Spleen (tissue), 11 donors: Measurements from ENCODE around the gene GATD1. TPM values are rescaled to one million over a fixed set of nuclear protein-coding genes. Genes with fewer than 3 reads are reported as not detected.

Experiments
- DNase-seq: peaks from one replicate; pipeline ENCODE4 v3.0.0-alpha.2; 2020
- H3K27ac ChIP-seq, 8 donors: fragments of 200-600 bp; sonication (generic) in 7 of 8; 1 replicate in 4 of 8; 2 replicates in 4 of 8; pipeline versions ENCODE4 v1.5.0 to v1.8.0; 2016 to 2021; ENCODE audit warnings: inconsistent platforms in 4 of 8, mild to moderate bottlenecking in 4 of 8, moderate library complexity in 1 of 8
- H3K27me3 ChIP-seq, 7 donors: fragments of 200-600 bp; sonication (generic) in 6 of 7; replicated peaks in 1 of 7; 1 replicate in 4 of 7; 2 replicates in 3 of 7; pipeline versions ENCODE4 v1.5.0 to v1.8.0; 2016 to 2021; ENCODE audit warnings: inconsistent platforms in 3 of 7, mild to moderate bottlenecking in 1 of 7
- H3K36me3 ChIP-seq, 6 donors: fragments of 200-600 bp; sonication (generic) in 5 of 6; 1 replicate in 4 of 6; 2 replicates in 2 of 6; pipeline versions ENCODE4 v1.5.0 to v1.8.0; 2016 to 2021; ENCODE audit warnings: inconsistent platforms in 2 of 6
- H3K4me1 ChIP-seq, 6 donors: fragments of 200-600 bp; sonication (generic) in 5 of 6; 1 replicate in 3 of 6; 2 replicates in 3 of 6; pipeline versions ENCODE4 v1.5.0 to v1.8.0; 2016 to 2021; ENCODE audit warnings: inconsistent platforms in 3 of 6
- H3K4me3 ChIP-seq, 8 donors: fragments of 200-600 bp; sonication (generic) in 7 of 8; 1 replicate in 4 of 8; 2 replicates in 4 of 8; pipeline versions ENCODE4 v1.5.0 to v1.8.0; 2016 to 2021; ENCODE audit warnings: inconsistent platforms in 4 of 8, mild to moderate bottlenecking in 4 of 8, moderate library complexity in 2 of 8
- H3K9me3 ChIP-seq, 8 donors: fragments of 200-600 bp; sonication (generic) in 7 of 8; 1 replicate in 4 of 8; 2 replicates in 4 of 8; pipeline versions ENCODE4 v1.5.0 to v1.8.0; 2016 to 2021; ENCODE audit warnings: inconsistent platforms in 4 of 8
- CTCF ChIP-seq, 11 experiments: fragments of 200-600 bp in 7 of 11; fragments of 450-650 bp in 4 of 11; sonication (generic) in 4 of 11; IDR thresholded peaks in 8 of 11; conservative IDR thresholded peaks in 3 of 11; 1 replicate in 7 of 11; 2 replicates in 4 of 11; pipeline versions ENCODE4 v1.4.0 to v1.8.0; 2016 to 2021; ENCODE audit warnings: antibody characterized with exemption in 11 of 11, inconsistent platforms in 4 of 11, mild to moderate bottlenecking in 1 of 11
- POLR2A ChIP-seq, 3 donors: fragments of 450-650 bp; IDR thresholded peaks; one replicate each; pipeline ENCODE4 v1.5.1; 2017; ENCODE audit warnings: antibody characterized with exemption in 3 of 3, mild to moderate bottlenecking in 1 of 3
- POLR2AphosphoS5 ChIP-seq, 3 donors: sonication (generic); formaldehyde crosslinking; IDR thresholded peaks; one replicate each; pipeline ENCODE4 v1.5.1; 2017; ENCODE audit warnings: antibody characterized with exemption in 3 of 3
- WGBS, 5 donors: extraction: QIAGEN DNeasy Blood & Tissue Kit in 3 of 5; methylation state at CpG; one replicate each; pipeline versions ENCODE4 v1.1.5 to v1.1.7; 2013 to 2018; 5-methylcytosine and 5-hydroxymethylcytosine counted together
- intact Hi-C: fragments of 100-400 bp; cut with DNase I; formaldehyde crosslinking; loops from one replicate; pipeline ENCODE4 v1.15.0; 2023; ENCODE audit warnings: low total_unique reads
- polyA plus RNA-seq, 3 donors: library from polyadenylated mRNA; stranded (reverse); fragments of 200-250 nt; gene quantifications; one replicate each; pipeline ENCODE4 v1.2.1, GENCODE V29; 2013
- total RNA-seq, 7 donors: library from RNA; depleted of rRNA in 3 of 7; stranded (reverse); fragments of >200 nt in 3 of 7; fragmentation: NEBNext Ultra II Directional in 4 of 7; extraction: Animal tissue kit (Norgen Biotek cat#: 25700) in 4 of 7; gene quantifications; one replicate each; pipeline versions ENCODE4 v1.1.0 to v1.2.1, GENCODE V29; 2016 to 2021
- donor health status: healthy with polysubstance abuse.
- donor health status: DM: no; HTN: no; CAD: no; lungs with moderate emphysema.
- donor health status: DM: no; HTN: no; CAD: no.
- donor health status: Bipolar disorder and iron deficiency.
- donor health status: healthy.
- donor health status: DM: no; HTN: no; CAD: no.
- donor health status: DM: yes; HTN: yes; CAD: no.

The GATD1 gene
- total and polyA plus RNA-seq, 10 donors: 13.9 to 56.4 (median 35.9) TPM

DNA sequence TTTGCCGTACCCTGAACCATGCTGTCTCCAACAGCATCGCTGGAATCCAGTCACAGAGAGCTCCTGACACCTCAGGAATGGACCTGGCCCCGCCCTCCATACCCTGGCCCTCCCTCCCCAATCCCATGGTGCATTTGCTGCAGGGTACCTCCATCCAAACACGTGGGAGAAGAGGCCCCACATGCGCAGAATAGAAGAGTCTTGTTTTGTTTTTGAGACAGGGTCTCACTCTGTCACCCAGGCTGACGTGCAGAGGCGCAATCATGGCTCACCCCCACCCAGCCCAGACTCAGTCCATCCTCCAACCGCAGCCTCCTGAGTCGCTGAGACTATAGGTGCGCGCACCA is 39.1 kb upstream of the GATD1 start:
- Histone ChIP-seq H3K4me1 (peaks cover 14 to 43% (median 35%) of the 10 kb centered on the region in 6 donors), H3K9me3 (no peaks in the 10 kb centered on the region), H3K36me3 (peaks cover 0 to 47% (median 29%) of the 10 kb centered on the region in 6 donors), H3K27me3 (no peaks in the 10 kb centered on the region), H3K4me3 (no peak overlapping the region), H3K27ac (no peak overlapping the region)
- no peak for DNase-seq
- intact Hi-C loops: no loop called here
- TF ChIP-seq POLR2A (IDR thresholded peaks at IDR 0.05) (no peak), POLR2AphosphoS5 (IDR thresholded peaks at IDR 0.05) (no peak), CTCF (IDR thresholded peaks at IDR 0.05 in 8 of 11, conservative IDR thresholded peaks at IDR 0.05 in 3 of 11) (no peak)
- WGBS, 5 donors: 81 to 87% (median 86%) methylated on average over 11 of the region's 11 CpGs

DNA sequence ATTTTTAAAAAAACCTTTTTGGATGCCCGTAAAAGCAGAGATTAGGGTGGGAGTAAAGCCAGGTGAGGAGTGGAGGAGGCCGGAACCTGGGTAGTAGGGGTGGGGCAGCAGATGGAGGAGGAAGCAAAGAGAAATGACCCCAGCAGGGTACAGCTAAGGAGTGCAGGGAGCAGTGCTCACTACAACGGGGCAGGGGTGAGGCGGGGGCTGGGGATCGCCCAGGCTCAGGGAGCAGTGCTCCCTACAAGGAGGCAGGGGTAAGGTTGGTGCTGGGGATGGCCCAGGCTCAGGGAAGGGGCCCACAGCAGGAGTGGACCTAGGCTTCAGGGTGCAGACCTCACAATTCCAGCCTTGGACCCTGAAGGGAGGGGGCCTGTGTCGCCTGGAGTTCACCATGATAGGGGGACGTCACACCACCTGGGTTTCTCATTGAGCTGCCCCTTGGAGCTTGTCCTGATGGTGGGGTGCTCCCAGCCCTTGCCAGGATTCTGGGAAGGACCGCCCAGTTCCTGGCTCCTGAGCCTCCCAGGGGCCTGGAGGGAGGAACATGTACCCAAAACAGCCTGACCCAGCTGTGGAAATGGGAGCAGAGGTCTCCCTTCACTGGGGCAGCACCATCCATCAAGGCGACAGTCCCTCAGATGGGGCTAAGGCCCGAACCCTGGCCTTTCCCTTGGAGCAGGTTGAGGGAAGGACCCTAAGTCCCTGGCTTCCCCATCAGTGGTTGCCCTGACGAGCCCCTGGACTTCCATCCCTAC is 38.6 kb upstream of the GATD1 start:
- DNase-seq: no peak
- no peak overlapping the region for H3K4me3 ChIP-seq
- intact Hi-C loops: no loop called here
- TF ChIP-seq CTCF (IDR thresholded peaks at IDR 0.05 in 8 of 11, conservative IDR thresholded peaks at IDR 0.05 in 3 of 11) (no peak), POLR2AphosphoS5 (IDR thresholded peaks at IDR 0.05) (no peak), POLR2A (IDR thresholded peaks at IDR 0.05) (no peak)
- no peaks in the 10 kb centered on the region for H3K27me3 ChIP-seq
- WGBS, 5 donors: 85 to 96% (median 89%) methylated on average over 8 to 11 of the region's 11 CpGs
- H3K27ac ChIP-seq: no peak overlapping the region
- H3K9me3 ChIP-seq: no peaks in the 10 kb centered on the region
- peaks cover 0 to 48% (median 31%) of the 10 kb centered on the region in 6 donors for H3K36me3 ChIP-seq
- H3K4me1 ChIP-seq: peaks cover 14 to 43% (median 35%) of the 10 kb centered on the region in 6 donors

- Histone ChIP-seq H3K36me3 (peaks cover 0 to 48% (median 31%) of the 10 kb centered on the region in 6 donors), H3K4me3 (no peak overlapping the region), H3K4me1 (peaks cover 9 to 44% (median 31%) of the 10 kb centered on the region in 6 donors), H3K27me3 (no peaks in the 10 kb centered on the region), H3K27ac (no peak overlapping the region), H3K9me3 (no peaks in the 10 kb centered on the region)
- DNase-seq: no peak
- TF ChIP-seq POLR2AphosphoS5 (IDR thresholded peaks at IDR 0.05) (peak; percentile 16 to 66 (median 45)), CTCF (IDR thresholded peaks at IDR 0.05 in 8 of 11, conservative IDR thresholded peaks at IDR 0.05 in 3 of 11) (no peak), POLR2A (IDR thresholded peaks at IDR 0.05) (no peak)
- WGBS, 5 donors: 62 to 83% (median 80%) methylated on average over 4 to 9 of the region's 9 CpGs
- intact Hi-C loops: no loop called here
Measured at GRCh38 chr11:813456-814096, 36.3 kb upstream of the GATD1 start.

GRCh38 chr11:813072-813455 is 35.8 kb upstream of the GATD1 start:
- Histone ChIP-seq H3K9me3 (no peaks in the 10 kb centered on the region), H3K27ac (no peak overlapping the region), H3K36me3 (peaks cover 0 to 48% (median 31%) of the 10 kb centered on the region in 6 donors), H3K27me3 (no peaks in the 10 kb centered on the region), H3K4me3 (no peak overlapping the region), H3K4me1 (peaks cover 14 to 44% (median 33%) of the 10 kb centered on the region in 6 donors)
- TF ChIP-seq CTCF (IDR thresholded peaks at IDR 0.05 in 8 of 11, conservative IDR thresholded peaks at IDR 0.05 in 3 of 11): no peak
- no peak for TF ChIP-seq POLR2AphosphoS5 (IDR thresholded peaks at IDR 0.05)
- no peak for TF ChIP-seq POLR2A (IDR thresholded peaks at IDR 0.05)
- 85 to 91% (median 89%) methylated on average over 6 of the region's 6 CpGs for whole genome bisulfite sequencing, 5 donors
- DNase-seq: no peak
- intact Hi-C loops: no loop called here
